H1 (cell line): ENCODE data around the gene PAK1IP1. TPM values are rescaled to one million over a fixed set of nuclear protein-coding genes. Genes with fewer than 3 reads are reported as not detected.

ENCODE experiments used
- GABPA ChIP-seq: IDR thresholded peaks from 2 replicates; pipeline ENCODE4 v1.6.1; 2011; ENCODE audit warnings: mild to moderate bottlenecking, low read length, moderate library complexity, borderline replicate concordance; ENCODE audit not compliant: insufficient read depth
- polyA plus RNA-seq, 7 experiments: library from polyadenylated mRNA; depleted of rRNA in 3 of 7; stranded (reverse) in 5 of 7; unstranded in 2 of 7; fragments of >200 nt in 5 of 7; fragments of 200-250 nt in 2 of 7; gene quantifications; 1 replicate in 5 of 7; 2 replicates in 1 of 7; 4 replicates in 1 of 7; pipeline versions ENCODE4 v1.2.1 to v1.2.3, GENCODE V29; 2011 to 2013; ENCODE audit warnings: missing spikeins in 2 of 7, mixed read lengths in 2 of 7
- total RNA-seq: library from RNA; stranded (reverse); fragmentation: NEBNext Ultra II Directional; extraction: Animal tissue kit (Norgen Biotek cat#: 25700); gene quantifications from 2 replicates; pipeline ENCODE4 v1.2.1, GENCODE V29; 2021

The PAK1IP1 gene
- total and polyA plus RNA-seq, 2 of the 8 experiments (the other 6 are each of a cell fraction or from before 2014, with no cell fraction given), result 19.7 to 43.6 TPM

DNA sequence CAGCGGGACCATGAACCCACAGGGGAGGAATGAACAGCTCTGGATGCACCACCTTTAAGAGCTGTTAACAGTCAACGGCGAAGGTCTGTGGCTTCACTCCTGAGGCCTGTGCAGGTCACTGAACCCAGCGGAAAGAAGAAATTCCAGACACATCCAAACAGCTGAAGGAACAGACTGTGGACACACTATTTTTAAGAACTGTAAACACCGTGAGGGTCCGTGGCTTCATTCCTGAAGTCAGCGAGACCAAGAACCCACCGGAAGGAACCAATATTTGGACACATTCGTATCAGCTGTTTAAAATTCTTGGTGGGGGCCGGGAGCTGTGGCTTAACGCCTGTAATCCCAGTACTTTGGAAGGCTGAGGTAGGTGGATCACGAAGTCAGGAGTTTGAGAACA is 47.5 kb downstream of the PAK1IP1 start (continued):
- TF ChIP-seq GABPA, result no peak
- TF ChIP-seq, all 59 proteins: peak for 0
